Measurements from ENCODE around the gene ZNF346. TPM values are rescaled to one million over a fixed set of nuclear protein-coding genes. Genes with fewer than 3 reads are reported as not detected.

The ZNF346 gene
- 8.2 to 11.2 TPM (median 10.4 TPM) in 5 replicates for total RNA-seq (2022; extraction: Qiagen RNA extraction)

GRCh38 chr5:177022386-177023302 lies at the start of gene ZNF346:
TSS of gene ZNF346 (plus strand) at chr5:177022696. CDS start at chr5:177022739, 43 bp downstream.

GRCh38 chr5:177006265-177006972 lies 16.1 kb upstream of the ZNF346 start, which contains the start of gene UIMC1:
TSS of gene UIMC1 (minus strand) at chr5:177006779. CDS start at chr5:176982615, 24,164 bp downstream.

GRCh38 chr5:177086654-177087397 lies 64.3 kb downstream of the ZNF346 start, which contains the start of gene FGFR4:
TSS of gene FGFR4 (plus strand) at chr5:177086915. CDS start at chr5:177089603, 2,688 bp downstream.

Other genes with a start within 250 kb of the ZNF346 start
- 0.39 to 0.71 TPM (median 0.57 TPM) in 5 replicates for gene UNC5A, start 212.1 kb upstream of the ZNF346 start, total RNA-seq (2022; extraction: Qiagen RNA extraction)
- not detected in 5 replicates for gene HK3, start 123.3 kb upstream of the ZNF346 start, total RNA-seq (2022; extraction: Qiagen RNA extraction)
- 40.5 to 45.7 TPM (median 43.2 TPM) in 5 replicates for gene UIMC1, start 15.9 kb upstream of the ZNF346 start, total RNA-seq (2022; extraction: Qiagen RNA extraction)
- gene FGFR4, start 64.2 kb downstream of the ZNF346 start, total RNA-seq (2022; extraction: Qiagen RNA extraction), result 15.1 to 25.5 TPM (median 22.5 TPM) in 5 replicates
- 17.1 to 22.0 TPM (median 21.2 TPM) in 5 replicates for gene NSD1, start 111.1 kb downstream of the ZNF346 start, total RNA-seq (2022; extraction: Qiagen RNA extraction)